COLO668 (cell line): ENCODE data around the gene GBA2.

ENCODE experiments used
- DNase-seq: peaks from one replicate; lab custom pipeline; 2025; ENCODE audit not compliant: unreplicated experiment; lab: John Stamatoyannopoulos, UW

The GBA2 gene

GRCh38 chr9:35696520-35697215, 52.4 kb downstream of the GBA2 start:
- peak; percentile 53 for DNase-seq

DNA sequence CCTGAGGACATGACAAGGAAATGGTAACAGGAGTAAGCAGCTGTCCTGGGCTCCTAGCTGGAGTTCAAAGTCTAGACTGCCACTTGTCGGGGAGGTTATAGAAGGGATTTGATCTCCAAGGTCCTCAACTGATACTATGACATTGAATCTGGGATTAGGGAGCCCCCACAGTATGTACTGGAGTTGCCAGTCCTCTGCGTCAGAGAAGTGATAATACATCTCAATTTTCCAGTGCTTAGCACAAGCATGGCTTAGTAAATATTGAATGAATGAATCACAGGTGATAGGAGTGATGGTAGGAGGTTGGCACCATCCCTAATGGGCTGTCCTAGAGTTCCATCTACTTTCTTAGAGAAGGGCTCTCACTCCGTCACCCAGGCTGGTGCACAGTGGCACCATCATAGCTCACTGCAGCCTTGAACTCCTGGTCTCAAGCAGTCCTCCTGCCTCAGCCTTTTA, 53.1 kb downstream of the GBA2 start:
- DNase-seq, result no peak

DNA sequence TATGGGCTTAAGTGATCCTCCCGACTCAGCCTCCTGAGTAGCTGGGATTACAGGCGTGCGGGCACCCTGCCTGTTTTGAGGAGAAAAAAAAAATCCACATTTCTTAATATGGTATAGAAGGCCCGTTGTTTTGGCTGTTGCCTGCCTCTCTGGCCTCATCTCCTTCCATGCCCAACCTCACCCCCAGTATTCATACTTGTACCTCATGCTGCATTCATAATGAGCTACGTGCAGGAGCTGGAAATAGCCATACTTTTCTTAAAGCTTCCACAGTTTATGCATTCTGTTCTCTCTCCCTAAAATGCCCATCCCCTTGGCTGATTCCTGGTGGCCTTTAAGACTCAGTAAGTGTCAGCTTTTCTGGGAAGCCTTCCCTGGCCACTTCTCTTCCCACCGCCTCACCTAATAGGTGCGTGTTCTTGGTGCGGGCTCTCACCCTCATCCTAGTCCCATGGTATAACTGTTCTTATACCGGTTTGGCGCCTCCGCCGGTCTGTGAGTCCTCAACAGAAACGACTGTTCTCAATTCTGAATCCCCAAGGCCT, 57.2 kb downstream of the GBA2 start:
- DNase-seq, result no peak

GRCh38 chr9:35691334-35691650, 57.7 kb downstream of the GBA2 start:
- no peak for DNase-seq

DNA sequence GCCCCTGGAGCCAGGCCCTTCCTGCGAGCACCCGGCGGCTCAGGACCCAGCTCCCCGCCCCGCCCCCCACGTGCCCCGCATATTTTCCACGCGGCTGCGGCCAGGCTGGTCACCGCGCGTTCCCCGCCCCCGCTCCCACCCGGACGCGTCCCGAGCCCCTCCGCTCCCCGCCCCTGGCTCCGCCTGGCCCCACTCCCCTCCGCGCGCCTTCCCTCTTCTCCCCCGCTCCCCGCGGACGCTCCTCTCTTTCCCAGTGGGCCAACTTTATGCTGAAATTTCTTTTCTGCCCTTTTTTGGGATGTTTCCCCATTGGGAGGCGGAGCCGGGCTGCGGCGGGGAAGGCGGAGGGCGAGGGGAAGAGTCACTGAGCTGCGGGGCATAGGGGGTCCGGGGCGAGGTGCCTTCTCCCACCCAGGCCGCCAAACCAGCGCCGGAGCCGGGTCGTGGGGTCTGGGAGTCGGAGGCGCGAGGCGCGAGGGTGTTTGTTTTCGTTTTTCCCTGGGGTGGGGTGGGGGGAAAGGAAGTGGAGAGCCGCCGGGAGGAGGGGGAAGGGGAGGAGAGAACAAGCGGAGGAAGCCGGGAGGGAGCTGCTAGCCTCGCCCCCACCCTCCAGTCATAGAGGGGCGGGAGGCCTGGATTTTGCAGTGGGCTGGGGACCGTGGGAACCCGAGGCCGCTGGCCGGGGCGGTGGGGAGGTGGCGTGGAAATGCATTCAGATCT, 58.3 kb downstream of the GBA2 start:
- peak; percentile 23 for DNase-seq

GRCh38 chr9:35690294-35690613, 58.8 kb downstream of the GBA2 start:
- no peak for DNase-seq

GRCh38 chr9:35689542-35690293, 59.3 kb downstream of the GBA2 start, which contains the start of gene TPM2:
Gene TPM2, minus strand, starts transcription at chr9:35689925. Its CDS starts 108 bp downstream, at chr9:35689817.
- DNase-seq, result no peak

- DNase-seq, result no peak
Measured at GRCh38 chr9:35688558-35689541, 60.2 kb downstream of the GBA2 start.

DNA sequence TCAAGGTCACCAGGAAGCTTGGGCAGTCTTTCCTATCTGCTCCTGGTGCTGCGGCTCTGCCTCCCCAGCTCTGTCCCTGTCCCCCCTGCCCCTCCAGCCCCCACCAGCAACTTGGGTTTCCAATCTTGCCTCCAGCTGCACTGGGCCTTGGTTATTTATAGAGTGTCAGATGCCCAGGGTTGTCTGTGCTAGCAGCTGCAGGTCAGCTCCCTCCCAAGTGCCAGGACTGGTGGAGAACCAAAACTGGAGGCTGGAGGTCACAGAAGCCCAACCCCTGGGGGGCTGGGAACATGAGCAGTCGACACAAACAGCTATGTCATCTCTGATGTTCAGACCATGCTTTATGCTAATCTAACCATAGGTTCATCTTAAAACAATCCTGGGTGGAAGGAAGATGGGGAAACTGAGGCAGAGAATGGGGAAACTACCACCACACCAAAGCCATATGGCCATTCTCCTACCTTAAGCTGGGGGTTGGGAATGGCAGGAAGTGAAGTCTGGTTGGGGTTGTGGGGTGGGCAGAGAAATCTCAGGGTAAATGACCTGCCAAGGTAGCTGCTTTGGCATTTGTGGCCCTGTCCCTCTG, 61.0 kb downstream of the GBA2 start:
- DNase-seq, result no peak

DNA sequence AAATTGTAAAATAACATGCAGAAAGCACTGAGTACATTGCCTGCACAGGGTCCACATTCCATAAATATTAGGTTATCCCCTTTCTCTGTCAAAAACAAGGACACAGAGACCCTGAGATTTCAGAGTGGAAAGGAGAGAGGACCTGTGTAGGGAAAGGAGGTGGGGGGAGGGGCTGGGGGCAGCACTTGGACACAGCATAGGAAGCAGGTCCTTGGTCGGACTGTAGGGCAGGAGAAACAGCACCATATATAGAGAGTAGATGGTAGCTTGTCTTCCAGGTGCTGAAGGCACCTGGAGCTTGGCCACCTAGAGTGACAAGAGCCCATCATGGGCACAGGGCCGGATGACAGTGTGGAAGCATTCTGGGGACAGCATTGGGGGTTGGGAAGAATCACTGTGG, 61.7 kb downstream of the GBA2 start:
- DNase-seq, result no peak
